ENCODE measurements around the gene TNFAIP2.

DNA sequence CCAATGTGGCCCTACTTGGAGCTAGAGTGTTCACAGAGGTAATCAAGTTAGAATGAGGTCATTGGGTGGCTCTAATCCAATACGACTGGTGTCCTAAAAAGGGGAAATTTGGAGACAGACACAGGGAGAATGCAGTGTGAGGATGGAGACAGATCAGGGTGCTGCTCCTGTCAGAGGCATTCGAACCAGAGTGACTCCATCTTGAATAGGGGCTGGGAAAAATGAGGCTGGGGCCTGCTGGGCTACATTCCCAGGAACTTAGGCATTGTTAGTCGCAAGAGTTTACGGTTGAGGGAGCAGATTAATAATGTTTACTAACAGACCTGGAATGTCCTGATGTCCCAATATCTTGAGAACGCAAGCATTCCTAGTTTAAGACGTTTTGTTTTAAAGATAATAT is 20.2 kb downstream of the TNFAIP2 start:
- TF ChIP-seq, protein P1, sequence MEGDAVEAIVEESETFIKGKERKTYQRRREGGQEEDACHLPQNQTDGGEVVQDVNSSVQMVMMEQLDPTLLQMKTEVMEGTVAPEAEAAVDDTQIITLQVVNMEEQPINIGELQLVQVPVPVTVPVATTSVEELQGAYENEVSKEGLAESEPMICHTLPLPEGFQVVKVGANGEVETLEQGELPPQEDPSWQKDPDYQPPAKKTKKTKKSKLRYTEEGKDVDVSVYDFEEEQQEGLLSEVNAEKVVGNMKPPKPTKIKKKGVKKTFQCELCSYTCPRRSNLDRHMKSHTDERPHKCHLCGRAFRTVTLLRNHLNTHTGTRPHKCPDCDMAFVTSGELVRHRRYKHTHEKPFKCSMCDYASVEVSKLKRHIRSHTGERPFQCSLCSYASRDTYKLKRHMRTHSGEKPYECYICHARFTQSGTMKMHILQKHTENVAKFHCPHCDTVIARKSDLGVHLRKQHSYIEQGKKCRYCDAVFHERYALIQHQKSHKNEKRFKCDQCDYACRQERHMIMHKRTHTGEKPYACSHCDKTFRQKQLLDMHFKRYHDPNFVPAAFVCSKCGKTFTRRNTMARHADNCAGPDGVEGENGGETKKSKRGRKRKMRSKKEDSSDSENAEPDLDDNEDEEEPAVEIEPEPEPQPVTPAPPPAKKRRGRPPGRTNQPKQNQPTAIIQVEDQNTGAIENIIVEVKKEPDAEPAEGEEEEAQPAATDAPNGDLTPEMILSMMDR (conservative IDR thresholded peaks at IDR 0.05 in 1 of 2, IDR thresholded peaks at IDR 0.05 in 1 of 2; ENCODE audit: extremely low read depth in 1 of 2, insufficient read depth in 1 of 2, low read depth in 1 of 2, low read length in 2 of 2), result no peak
- TF ChIP-seq EZH2 (IDR thresholded peaks at IDR 0.05; ENCODE audit: borderline replicate concordance, low read length), result no peak
